Measurements from ENCODE around the gene NT5DC1. TPM values are rescaled to one million over a fixed set of nuclear protein-coding genes. Genes with fewer than 3 reads are reported as not detected.

NT5DC1 gene
- polyA plus RNA-seq, 1 experiment: 23.2 TPM

- TF ChIP-seq CTCF (IDR thresholded peaks at IDR 0.05; ENCODE audit: low read depth, low read length): peak; percentile 70
- Histone ChIP-seq H3K27me3 (ENCODE audit: control insufficient read depth, insufficient read depth, low read length) (no peaks in the 10 kb centered on the region), H3K27ac (ENCODE audit: low read depth, low read length) (no peak overlapping the region), H3K4me3 (ENCODE audit: low read depth, low read length) (no peak overlapping the region), H3K9me3 (ENCODE audit: control insufficient read depth, insufficient read depth, low read length) (no peaks in the 10 kb centered on the region)
- DNase-seq (ENCODE audit: low read depth, low spot score): no peak
- ChIA-PET POLR2A (no interaction called here), CTCF (interaction anchor here (0.6 to 5.0 kb wide), 28 partner anchors 10 to 533 kb away, joined by 3 to 42 read pairs (median 4); partner anchors contain the start of gene COL10A1)
These were observed 11.2 kb downstream of the NT5DC1 start for GRCh38 chr6:116111552-116112528.

- Histone ChIP-seq H3K27ac (ENCODE audit: low read depth, low read length) (no peak overlapping the region), H3K9me3 (ENCODE audit: control insufficient read depth, insufficient read depth, low read length) (no peaks in the 10 kb centered on the region), H3K27me3 (ENCODE audit: control insufficient read depth, insufficient read depth, low read length) (no peaks in the 10 kb centered on the region), H3K4me3 (ENCODE audit: low read depth, low read length) (no peak overlapping the region)
- CTCF ChIA-PET: interaction anchor here (2.2 to 5.0 kb wide), 5 partner anchors 11 to 103 kb away, joined by 9 to 42 read pairs (median 27); partner anchors contain the start of gene COL10A1
- no peak for TF ChIP-seq CTCF (IDR thresholded peaks at IDR 0.05; ENCODE audit: low read depth, low read length)
- POLR2A ChIA-PET: no interaction called here
- DNase-seq (ENCODE audit: low read depth, low spot score): no peak
These were observed 12.7 kb downstream of the NT5DC1 start for GRCh38 chr6:116113386-116113785.

GRCh38 chr6:116115781-116116180, 15.1 kb downstream of the NT5DC1 start:
- TF ChIP-seq CTCF (IDR thresholded peaks at IDR 0.05; ENCODE audit: low read depth, low read length): peak; percentile 54
- no peaks in the 10 kb centered on the region; the same call in 1 of the 2 replicates for H3K9me3 ChIP-seq (ENCODE audit: control insufficient read depth, insufficient read depth, low read length)
- no peak overlapping the region for H3K27ac ChIP-seq (ENCODE audit: low read depth, low read length)
- no peak overlapping the region for H3K4me3 ChIP-seq (ENCODE audit: low read depth, low read length)
- H3K27me3 ChIP-seq (ENCODE audit: control insufficient read depth, insufficient read depth, low read length): no peaks in the 10 kb centered on the region
- no peak for DNase-seq (ENCODE audit: low read depth, low spot score)
- POLR2A ChIA-PET: interaction anchor here (0.7 kb wide), 1 partner anchor 140 kb away, joined by 3 read pairs; no protein-coding TSS in a partner anchor
- CTCF ChIA-PET: interaction anchor here (0.6 to 2.7 kb wide), 8 partner anchors 9 to 729 kb away, joined by 3 to 15 read pairs (median 4); no protein-coding TSS in a partner anchor

- no peaks in the 10 kb centered on the region; the same call in 1 of the 2 replicates for H3K9me3 ChIP-seq (ENCODE audit: control insufficient read depth, insufficient read depth, low read length)
- H3K27ac ChIP-seq (ENCODE audit: low read depth, low read length): no peak overlapping the region
- H3K27me3 ChIP-seq (ENCODE audit: control insufficient read depth, insufficient read depth, low read length): no peaks in the 10 kb centered on the region
- no peak for TF ChIP-seq CTCF (IDR thresholded peaks at IDR 0.05; ENCODE audit: low read depth, low read length)
- DNase-seq (ENCODE audit: low read depth, low spot score): no peak
- ChIA-PET POLR2A (no interaction called here), CTCF (interaction anchor here (1.7 to 2.5 kb wide), 2 partner anchors 99 to 107 kb away, joined by 5 to 14 read pairs; no protein-coding TSS in a partner anchor)
- H3K4me3 ChIP-seq (ENCODE audit: low read depth, low read length): no peak overlapping the region
These were observed 18.0 kb downstream of the NT5DC1 start for GRCh38 chr6:116118608-116119007.

GRCh38 chr6:116120430-116120829, 19.8 kb downstream of the NT5DC1 start:
- Histone ChIP-seq H3K9me3 (ENCODE audit: control insufficient read depth, insufficient read depth, low read length) (no peaks in the 10 kb centered on the region; the same call in 1 of the 2 replicates), H3K27ac (ENCODE audit: low read depth, low read length) (no peak overlapping the region), H3K4me3 (ENCODE audit: low read depth, low read length) (no peak overlapping the region), H3K27me3 (ENCODE audit: control insufficient read depth, insufficient read depth, low read length) (no peaks in the 10 kb centered on the region)
- ChIA-PET CTCF (interaction anchor here (1.4 kb wide), 1 partner anchor 96 kb away, joined by 5 read pairs; no protein-coding TSS in a partner anchor), POLR2A (no interaction called here)
- TF ChIP-seq CTCF (IDR thresholded peaks at IDR 0.05; ENCODE audit: low read depth, low read length): no peak
- no peak for DNase-seq (ENCODE audit: low read depth, low spot score)
